ENCODE results near the gene INS. TPM values are rescaled to one million over a fixed set of nuclear protein-coding genes. Genes with fewer than 3 reads are reported as not detected.

INS gene
- total and polyA plus RNA-seq, 2 of the 13 experiments (the other 11 are each of a cell fraction or from before 2014, with no cell fraction given), result not detected

DNA sequence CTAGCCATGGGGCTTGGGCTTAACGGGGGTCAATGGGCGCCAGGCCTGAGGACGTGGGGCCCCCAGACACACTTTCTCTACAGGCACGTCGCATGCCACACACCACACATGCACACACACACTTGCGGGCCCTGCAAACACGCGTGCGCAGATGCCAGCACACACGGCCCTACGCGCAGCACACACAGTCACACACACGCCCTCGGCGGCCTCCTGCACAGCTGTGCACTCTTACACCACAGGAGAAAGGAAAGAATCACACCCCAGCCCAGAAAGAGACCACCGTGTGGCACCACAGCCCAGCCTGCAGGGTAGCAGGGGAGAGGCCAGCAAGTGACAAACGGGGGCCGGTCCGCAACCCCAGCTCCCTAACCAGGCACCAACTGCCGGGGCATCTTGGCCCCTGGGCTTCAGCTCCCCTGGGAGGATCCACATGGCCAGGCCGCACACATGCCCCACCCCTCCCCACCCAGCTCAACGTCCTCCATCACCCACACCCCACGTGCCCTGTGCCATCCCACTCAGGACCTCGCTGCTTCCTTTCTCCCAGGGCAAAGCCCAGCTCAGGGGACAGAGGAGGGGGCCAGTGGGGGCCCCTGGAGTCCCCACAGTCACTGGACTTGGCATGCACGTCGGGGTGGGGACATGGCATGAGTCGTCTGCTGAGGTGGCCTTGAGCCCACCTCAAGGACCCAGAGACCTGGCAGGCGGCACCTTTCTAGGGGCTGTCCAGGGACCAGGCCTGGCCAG lies 36.9 kb upstream of the INS start:
- ATAC-seq (no peak), FAIRE-seq (no peak), DNase-seq (ENCODE audit: low spot score) (no peak)
- CTCF ChIA-PET (ENCODE audit: low intra/inter-chr PET ratio, low total read pairs), result interaction anchor here (1.4 to 3.9 kb wide), 5 partner anchors 18 to 222 kb away, joined by 3 to 72 read pairs (median 9); no protein-coding TSS in a partner anchor
- no peak for TF ChIP-seq NCOA1 (CRISPR knock-in tag; IDR thresholded peaks at IDR 0.05)
- no peak for TF ChIP-seq KLF11 (CRISPR knock-in tag; IDR thresholded peaks at IDR 0.05)
- TF ChIP-seq CEBPB (IDR thresholded peaks at IDR 0.05; ENCODE audit: borderline replicate concordance, low read depth, low read length), result no peak
- no peak for TF ChIP-seq PAF1 (CRISPR knock-in tag; IDR thresholded peaks at IDR 0.05)
- TF ChIP-seq HMG20B (CRISPR knock-in tag; conservative IDR thresholded peaks at IDR 0.05), result no peak
- no peak for TF ChIP-seq NFRKB (IDR thresholded peaks at IDR 0.05)
- TF ChIP-seq PRMT3 (CRISPR knock-in tag; IDR thresholded peaks at IDR 0.05; ENCODE audit: borderline replicate concordance, low read depth), result no peak
- TF ChIP-seq ZBTB3 (CRISPR knock-in tag; IDR thresholded peaks at IDR 0.05; ENCODE audit: borderline replicate concordance, low read depth), result no peak
- no peak for TF ChIP-seq ZNF839 (CRISPR knock-in tag; IDR thresholded peaks at IDR 0.05; ENCODE audit: borderline replicate concordance)
- TF ChIP-seq SOX13 (IDR thresholded peaks at IDR 0.05), result no peak
- no peak for TF ChIP-seq SOX13 (CRISPR knock-in tag; conservative IDR thresholded peaks at IDR 0.05 in 1 of 2, IDR thresholded peaks at IDR 0.05 in 1 of 2)
- TF ChIP-seq, protein P1, sequence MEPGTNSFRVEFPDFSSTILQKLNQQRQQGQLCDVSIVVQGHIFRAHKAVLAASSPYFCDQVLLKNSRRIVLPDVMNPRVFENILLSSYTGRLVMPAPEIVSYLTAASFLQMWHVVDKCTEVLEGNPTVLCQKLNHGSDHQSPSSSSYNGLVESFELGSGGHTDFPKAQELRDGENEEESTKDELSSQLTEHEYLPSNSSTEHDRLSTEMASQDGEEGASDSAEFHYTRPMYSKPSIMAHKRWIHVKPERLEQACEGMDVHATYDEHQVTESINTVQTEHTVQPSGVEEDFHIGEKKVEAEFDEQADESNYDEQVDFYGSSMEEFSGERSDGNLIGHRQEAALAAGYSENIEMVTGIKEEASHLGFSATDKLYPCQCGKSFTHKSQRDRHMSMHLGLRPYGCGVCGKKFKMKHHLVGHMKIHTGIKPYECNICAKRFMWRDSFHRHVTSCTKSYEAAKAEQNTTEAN (CRISPR knock-in tag; conservative IDR thresholded peaks at IDR 0.05), result no peak
- TF ChIP-seq, protein P2, sequence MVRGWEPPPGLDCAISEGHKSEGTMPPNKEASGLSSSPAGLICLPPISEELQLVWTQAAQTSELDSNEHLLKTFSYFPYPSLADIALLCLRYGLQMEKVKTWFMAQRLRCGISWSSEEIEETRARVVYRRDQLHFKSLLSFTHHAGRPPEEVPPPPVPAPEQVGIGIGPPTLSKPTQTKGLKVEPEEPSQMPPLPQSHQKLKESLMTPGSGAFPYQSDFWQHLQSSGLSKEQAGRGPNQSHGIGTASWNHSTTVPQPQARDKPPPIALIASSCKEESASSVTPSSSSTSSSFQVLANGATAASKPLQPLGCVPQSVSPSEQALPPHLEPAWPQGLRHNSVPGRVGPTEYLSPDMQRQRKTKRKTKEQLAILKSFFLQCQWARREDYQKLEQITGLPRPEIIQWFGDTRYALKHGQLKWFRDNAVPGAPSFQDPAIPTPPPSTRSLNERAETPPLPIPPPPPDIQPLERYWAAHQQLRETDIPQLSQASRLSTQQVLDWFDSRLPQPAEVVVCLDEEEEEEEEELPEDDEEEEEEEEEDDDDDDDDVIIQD (CRISPR knock-in tag; IDR thresholded peaks at IDR 0.05; ENCODE audit: low read depth), result no peak
- 90% methylated on average over 17 of the region's 28 CpGs for WGBS (ENCODE audit: low lambda C conversion rate)
- peaks cover 53% of the 10 kb centered on the region for H3K4me1 ChIP-seq (ENCODE audit: insufficient read depth, low read length)
- no peaks in the 10 kb centered on the region for H3K36me3 ChIP-seq (replicated peaks in 1 of 2; ENCODE audit: control insufficient read depth in 1 of 2, insufficient read depth in 2 of 2, low read length in 2 of 2)
- no peak overlapping the region for H3K4me3 ChIP-seq (replicated peaks in 1 of 3; ENCODE audit: insufficient read depth in 1 of 3, low read depth in 2 of 3, low read length in 3 of 3)
- no peak overlapping the region for H3K4me2 ChIP-seq (ENCODE audit: low read depth, low read length)
- POLR2A ChIA-PET, result interaction anchor here (1.0 to 3.4 kb wide), 2 partner anchors 13 to 101 kb away, joined by 3 to 19 read pairs; no protein-coding TSS in a partner anchor
- intact Hi-C loops (cut with micrococcal nuclease; ENCODE audit: unreplicated experiment) (loop anchor here (1.0 to 5.0 kb wide), 2 partner anchors 101 to 224 kb away; no protein-coding TSS in a partner anchor), in situ Hi-C loops (cut with HindIII; ENCODE audit: extremely low pct_ligation_motif_present, low pct_unique_long_range_greater_than_20kb) (loop anchor here (5.0 to 10.0 kb wide), 2 partner anchors 99 to 327 kb away; no protein-coding TSS in a partner anchor)
- BruUV-seq (replicated peaks), result no TSS peak
- no peaks in the 10 kb centered on the region for H3K9me3 ChIP-seq (ENCODE audit: low read length)
- peaks cover 7 to 9% of the 10 kb centered on the region in 2 experiments; a peak in 4 of 5 replicates for H3K27me3 ChIP-seq (ENCODE audit: control insufficient read depth in 1 of 2, insufficient read depth in 2 of 2, low read length in 2 of 2)
- no peak overlapping the region for H3K9ac ChIP-seq (ENCODE audit: insufficient read depth, low read depth, low read length)
- no peaks in the 10 kb centered on the region for H4K20me1 ChIP-seq (ENCODE audit: insufficient read depth, low read length)
- H3K27ac ChIP-seq (ENCODE audit: extremely low read length, insufficient read depth, low read length), result no peak overlapping the region
- H3K79me2 ChIP-seq (ENCODE audit: insufficient read depth, low read length), result no peaks in the 10 kb centered on the region
- no peak overlapping the region for H2AFZ ChIP-seq (ENCODE audit: low read length)

All from HepG2 (cell line).